Inflammatory macrophage treated with lipopolysaccharide for 1 hour (primary cell): ENCODE results near the gene EMID1.

ENCODE experiments used
- DNase-seq, 2 donors: peaks; one replicate each; pipeline ENCODE4 v3.0.0-alpha.2; 2020 to 2022

Gene EMID1

DNA sequence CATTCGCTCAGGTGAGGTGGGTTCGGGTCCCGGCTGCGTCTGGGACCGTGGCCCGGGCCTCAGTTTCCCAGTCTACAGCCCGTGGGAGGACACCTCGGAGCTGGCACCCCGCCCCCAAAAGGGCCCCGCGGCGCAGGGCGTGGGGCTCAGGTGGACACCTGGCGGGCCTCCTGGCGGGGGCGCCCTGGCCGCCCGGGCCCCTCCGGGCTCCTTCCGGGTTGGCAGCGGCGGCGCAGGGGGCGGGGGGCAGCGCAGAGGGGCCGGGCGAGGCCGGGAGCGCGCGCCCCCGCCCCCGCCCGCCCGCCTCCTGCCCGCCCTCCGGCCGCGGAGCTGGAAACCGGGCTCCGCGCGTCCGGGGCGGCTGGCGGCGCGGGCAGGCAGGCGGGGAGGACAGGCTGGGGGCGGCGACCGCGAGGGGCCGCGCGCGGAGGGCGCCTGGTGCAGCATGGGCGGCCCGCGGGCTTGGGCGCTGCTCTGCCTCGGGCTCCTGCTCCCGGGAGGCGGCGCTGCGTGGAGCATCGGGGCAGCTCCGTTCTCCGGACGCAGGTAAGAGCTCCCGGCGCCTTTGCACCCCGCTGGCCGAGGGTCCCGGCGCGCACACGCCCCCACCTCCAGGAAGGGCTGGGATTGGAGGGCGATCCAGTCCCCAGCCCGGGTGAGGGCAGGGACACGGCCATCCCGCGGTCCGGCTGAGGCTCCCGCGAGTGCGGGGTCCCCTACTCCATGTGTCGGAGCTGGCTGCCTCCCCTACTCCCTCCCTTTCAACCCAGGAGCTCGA is at the start of gene EMID1:
EMID1 (plus strand) TSS at position 303 of the 778 bp plus-strand sequence; CDS start at position 446, 143 bp downstream.
- DNase-seq = no peak

DNA sequence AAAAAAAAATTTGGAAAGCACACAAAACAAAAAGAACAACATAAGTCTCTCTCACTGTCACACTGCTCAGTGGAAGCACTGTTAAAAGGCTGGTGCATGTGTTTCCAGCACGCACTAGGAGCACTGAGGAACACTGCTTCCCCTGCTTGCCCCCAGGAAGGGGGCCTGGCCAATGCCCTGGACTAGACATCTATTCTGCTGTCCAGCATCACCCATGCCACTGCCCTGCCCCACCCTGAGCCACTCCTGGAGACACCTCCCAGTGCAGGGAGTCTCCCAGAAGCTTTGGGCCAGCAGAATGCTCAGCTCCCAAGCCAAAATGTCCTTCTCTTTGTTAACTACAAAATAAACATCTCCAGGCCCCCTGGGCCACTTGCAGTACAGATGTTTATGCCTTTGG is 49.7 kb upstream of the EMID1 start:
- DNase-seq = no peak

DNA sequence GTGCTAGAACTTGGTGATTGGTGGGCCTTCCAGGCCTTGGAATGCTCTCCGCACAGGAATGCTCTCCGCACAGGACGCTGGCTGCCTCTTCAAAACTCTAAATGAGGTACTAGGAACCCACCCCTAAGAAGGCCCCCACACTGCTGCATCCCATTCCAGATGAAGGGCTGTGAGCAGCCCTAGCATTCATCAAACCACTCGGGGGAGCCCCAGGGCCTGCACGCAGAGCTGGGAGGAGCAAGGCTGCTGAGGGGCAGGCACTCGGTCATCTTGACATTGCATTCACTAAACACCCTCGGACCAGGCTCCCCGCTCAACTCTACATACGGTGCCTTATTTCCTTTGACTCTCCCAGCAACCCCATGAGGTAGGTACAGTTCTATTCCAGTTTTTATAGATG is 49.2 kb upstream of the EMID1 start:
- no peak for DNase-seq

DNA sequence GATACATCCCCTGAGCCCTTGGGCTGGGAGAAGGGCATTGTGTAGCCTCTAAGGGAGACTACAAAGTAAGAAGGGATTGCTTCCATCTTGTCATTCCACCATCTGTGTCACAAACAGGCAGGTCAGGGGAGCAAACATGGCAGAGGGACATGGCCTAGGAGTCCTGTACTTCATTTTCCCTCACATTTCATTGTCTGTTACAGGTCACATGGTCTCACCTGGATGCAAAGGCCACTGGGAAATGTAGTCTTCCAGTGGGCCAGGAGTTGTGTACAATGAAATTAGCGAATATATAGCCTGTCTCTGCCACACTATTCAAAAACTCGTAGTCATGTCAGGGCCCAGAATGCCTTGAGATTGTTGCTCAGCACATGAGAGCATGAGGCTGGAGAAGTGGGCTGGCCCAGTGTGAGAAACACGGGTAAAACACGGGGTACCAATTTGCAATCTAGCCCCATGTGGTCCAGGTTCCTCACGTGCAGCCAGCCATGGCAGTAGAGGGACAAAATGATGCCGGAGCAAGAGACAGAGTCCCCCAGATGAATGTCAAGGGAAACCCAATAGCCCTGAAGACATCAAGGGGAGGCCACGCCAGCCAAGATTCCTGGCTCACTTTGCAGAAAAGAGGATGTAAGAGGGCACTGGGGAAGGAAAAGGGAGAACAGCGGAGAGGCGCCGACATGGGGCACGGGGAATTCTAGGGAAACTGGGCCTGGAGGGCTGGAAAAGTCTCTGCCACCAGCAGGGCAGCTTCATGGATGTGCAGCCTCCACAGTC is 47.7 kb upstream of the EMID1 start:
- DNase-seq = no peak

DNA sequence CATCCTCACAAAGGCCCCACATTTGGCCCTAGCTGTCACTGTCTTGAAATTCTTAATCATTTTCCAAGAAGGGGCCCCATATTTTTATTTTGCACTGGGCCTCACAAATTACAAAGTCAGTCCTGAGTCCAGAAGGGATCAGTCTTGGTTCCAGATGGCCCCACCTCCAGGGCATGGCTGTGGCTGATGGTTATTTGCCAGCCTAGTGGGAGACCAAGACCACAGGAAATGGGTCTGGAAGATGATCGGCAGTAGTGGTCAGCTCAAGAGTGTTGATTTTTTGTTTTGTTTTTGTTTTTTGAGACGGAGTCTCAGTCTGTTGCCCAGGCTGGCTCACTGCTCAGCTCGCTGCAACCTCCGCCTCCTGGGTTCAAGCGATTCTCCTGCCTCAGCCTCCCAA is 47.1 kb upstream of the EMID1 start:
- DNase-seq = no peak

DNA sequence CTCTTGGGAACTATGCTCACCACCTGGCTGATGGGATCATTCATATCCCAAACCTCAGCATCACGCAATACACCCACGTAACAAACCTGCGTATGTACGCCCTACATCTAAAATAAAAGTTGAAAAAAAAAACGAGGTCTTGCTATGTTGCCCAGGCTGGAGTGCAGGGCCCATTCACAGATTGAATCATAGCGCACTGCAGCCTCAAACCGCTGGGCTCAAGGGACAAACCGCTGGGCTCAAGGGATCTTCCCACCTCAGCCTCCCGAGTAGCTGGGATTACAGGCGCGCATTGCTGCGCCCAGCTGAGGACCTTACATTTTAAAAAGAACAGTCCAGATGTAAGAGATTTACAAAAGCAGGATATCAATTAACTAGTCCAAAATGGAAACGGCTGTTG is 41.9 kb upstream of the EMID1 start:
- DNase-seq = no peak

DNA sequence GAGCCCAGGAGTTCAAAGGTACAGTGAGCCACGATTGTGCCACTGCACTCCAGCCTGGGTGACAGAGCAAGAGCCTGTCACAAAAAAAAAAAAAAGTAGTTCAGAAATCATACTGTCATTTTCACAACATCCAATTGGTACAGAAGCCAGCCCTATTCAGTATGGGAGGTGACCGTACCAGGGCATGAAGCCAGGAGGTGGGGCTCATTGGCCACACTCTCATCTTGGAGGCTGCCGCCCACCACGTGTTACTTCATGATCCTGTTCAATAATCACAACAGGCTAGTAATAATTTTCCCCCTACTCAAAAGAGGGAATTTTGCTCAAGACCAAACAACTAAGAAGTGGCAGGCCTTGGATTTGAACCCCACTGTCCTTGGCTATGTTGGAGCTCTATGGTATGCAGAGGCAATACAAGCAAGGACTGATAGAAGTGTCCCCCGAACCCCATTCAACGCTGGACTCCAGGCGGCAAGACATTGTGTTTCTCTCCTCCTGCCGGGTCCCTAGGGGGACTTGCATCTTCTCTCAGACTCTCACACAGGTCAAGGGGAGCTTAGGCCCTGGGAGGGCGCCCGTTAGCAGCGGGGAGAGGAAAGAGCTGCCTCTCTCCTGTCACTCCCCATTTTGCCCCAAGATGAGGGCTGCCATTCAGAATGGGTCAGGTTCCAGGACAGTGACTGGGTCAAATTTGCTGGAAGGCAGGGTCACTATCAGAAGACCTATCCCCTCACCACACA is 40.2 kb upstream of the EMID1 start:
- no peak for DNase-seq

DNA sequence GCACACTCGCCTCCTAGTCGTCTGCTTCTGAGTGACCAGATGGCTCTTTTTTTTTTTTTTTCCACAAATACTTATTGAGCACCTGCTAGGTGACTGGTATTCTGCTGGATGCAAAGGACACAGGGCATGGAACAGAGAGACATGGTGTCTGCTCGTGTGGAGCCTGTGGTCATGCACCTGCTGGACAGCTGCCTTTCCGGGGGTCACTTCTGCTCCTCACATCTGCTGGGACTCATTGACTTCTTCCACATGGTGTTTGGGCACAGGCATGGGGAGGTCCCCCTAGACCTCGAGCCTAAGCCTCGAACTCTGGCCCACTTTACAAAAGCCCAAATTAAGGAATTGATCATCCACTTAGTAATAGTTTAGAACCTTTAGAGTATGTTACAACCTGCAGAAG is 39.5 kb upstream of the EMID1 start:
- DNase-seq = no peak

DNA sequence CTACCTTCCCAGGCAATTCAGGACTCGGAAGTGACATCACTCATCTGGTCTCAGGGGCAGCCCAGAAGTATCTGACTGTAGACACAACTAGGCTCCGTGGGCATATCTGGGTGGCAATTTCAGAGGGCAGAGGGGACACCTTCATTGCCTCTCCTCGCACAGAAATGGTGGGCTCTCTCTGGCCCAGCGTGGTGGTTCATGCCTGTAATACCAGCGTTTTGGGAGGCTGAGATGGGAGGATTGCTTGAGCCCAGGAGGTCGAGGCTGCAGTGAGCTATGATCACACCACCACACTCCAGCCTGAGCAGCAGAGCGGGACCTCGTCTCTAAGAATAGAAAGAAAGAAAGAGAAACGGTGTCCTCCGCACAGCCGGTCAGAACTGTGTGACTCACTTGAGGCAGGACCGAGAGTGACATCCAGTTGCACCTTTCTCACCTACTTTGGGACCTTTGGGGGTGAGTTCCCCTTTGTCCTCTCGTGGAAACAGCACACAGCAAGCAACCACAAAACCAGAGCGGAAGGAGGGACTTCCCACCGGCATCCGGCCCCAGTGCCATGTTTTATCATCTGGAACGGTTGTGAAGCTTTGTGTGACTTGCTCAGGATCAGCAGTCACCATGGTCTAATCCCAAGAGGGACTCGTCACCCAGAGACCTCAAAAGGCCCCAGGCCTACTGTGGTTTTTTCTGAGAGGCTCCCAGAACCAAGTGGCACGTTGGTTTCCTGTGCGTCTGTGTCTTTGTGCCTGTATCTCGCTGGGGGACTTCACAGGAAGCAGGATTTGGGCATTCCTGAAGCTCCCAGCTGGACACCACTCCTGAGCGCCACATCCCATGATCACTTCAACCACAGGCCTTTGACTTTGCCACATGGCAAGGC is 38.4 kb upstream of the EMID1 start:
- DNase-seq = peak; percentile 38 to 70

DNA sequence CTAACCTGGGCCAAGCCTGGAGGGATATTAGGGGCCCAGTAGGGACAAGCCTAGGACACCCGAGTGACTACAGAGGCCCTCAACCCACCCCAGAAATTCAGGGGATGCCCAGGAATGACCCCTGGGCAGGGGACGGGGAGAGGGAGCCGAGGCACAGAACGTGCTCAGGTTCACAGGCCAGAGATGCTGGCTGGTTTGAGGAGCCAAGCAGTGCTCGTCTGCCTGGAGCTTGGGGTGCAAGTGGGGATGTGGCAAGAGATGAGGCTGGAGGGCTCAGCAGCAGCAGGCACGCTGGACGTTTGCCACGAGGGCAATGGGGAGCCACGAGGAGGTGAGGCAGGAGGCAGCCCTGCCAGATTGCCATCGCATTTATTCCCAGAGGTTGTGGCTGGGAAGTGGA is 34.0 kb upstream of the EMID1 start:
- no peak for DNase-seq

DNA sequence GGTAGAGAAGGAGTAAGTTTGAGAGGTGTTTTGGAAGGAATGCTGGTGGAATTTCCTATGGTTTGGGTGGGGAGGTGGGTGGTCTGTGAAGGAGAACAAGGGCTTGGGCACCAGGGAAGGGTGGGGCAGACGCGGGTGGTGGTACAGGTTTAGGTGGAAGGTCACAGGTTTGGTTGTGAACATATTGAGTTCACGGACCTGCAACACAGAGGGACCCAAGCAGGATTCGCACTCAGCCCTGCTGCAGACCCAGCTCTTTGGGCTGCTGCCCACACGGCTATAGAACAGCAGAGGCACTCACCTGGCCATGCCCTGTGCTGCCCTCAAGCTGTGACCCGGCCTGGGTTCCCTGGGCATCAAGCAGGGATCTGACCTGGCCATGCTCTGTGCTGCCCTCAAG is 33.5 kb upstream of the EMID1 start:
- DNase-seq = no peak

DNA sequence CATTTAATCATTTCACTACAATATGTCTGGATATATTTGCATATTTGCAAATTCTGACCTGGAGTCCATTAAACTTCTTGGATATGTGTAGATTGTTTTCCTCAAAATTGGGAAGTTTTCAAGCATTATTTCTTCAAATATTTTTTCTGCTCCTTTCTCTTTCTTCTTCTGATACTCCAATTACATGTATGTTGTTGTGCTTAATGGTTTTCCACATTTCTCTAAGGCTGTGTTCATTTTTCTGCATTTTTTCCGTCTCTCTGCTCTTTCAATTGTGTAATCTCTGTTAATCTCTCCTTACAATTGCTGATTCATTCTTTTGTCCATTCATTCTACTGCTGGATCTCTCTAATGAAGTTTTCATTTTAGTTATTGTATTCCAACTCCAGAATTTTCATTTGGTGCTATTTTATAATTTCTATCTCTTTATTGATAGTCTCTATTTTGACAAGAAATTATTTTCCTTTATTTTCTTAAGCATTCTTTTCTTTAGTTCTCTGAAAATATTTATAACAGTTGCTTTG is 30.3 kb upstream of the EMID1 start:
- no peak for DNase-seq

DNA sequence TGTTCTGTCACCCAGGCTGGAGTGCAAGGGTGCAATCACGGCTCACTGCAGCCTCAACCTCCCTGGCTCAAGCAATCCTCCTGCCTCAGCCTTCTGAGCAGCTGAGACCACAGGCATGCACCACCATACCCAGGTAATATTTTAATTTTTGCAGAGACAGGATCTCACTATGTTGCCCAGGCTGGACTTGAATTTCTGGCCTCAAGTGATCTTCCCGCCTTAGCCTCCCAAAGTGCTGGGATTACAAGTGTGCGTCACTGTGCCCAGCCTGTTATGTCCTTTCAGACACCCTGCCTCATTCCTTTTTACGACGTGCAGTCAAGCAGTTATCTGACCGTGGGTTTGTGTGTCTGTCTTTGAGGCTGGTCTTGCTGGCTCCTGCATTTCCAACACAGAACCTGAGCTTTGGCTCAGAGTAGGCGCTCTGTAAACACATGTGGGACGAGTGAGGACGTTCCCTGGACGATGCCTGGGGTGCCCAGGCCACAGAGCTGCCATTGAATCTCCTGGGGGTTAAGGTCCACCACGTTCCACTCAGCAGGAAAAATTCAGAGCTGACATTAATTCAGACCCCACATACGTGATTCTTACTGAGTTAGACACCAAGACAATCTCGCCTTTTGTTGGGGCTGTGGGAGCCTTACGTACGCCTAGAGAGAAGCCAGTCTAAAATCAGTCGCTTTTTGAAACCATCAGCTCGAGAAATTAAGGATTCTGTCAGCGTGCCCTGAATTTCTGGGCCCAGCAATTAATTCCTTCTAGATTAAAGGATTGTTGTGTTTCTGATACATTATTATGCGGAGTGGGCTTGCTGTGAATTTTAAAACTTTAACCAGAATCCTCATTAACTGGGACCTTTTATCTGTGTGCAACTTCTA is 21.5 kb upstream of the EMID1 start:
- DNase-seq = no peak

DNA sequence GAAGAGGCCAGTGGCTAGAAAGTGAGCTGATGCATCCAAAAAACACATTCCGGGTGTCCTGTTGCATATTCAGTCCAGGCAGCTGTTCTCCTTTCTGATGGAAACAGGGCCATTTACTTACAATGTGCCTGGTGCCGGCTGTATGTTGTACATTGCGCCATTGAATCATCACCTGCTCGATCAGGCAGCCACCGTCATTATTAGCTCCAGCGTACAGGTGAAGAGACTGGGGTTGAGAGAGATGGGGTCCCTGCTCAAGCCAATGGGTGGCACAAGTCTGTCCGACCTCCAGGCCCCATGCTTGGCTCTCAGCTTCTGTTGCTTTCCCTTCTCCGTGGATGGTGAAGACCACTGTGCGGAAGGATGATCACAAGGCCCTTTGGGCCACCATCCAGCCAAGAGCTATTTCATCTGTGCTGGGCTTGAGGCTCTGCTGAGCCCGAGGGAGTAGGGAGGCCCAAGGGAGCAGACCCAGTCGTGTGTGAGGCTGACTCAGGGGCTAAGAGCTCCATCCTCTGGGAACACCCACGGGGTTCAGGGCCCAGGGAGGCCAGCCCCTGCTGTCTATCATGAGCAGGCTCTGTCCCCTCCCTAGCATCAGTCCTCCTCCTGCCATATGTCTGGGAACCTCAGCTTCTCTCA is 20.7 kb upstream of the EMID1 start:
- no peak for DNase-seq

DNA sequence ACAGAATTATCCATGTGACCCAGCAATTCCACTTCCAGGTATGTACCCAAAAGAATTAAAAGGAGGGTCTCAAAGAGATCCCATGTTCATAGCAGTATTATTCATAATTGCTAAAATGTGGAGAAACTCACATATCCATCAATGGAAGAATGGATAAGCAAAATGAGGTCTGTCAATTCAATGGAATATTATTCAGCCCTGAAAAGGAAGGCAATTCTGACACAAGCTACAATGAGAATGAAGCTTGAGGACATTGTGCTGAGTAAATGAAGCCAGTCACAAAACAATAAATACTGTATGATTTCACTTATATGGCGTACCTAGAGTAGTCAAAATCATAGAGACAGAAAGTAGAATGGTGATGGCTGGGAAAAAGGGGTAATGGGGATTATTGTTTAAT is 19.4 kb upstream of the EMID1 start:
- DNase-seq = no peak

DNA sequence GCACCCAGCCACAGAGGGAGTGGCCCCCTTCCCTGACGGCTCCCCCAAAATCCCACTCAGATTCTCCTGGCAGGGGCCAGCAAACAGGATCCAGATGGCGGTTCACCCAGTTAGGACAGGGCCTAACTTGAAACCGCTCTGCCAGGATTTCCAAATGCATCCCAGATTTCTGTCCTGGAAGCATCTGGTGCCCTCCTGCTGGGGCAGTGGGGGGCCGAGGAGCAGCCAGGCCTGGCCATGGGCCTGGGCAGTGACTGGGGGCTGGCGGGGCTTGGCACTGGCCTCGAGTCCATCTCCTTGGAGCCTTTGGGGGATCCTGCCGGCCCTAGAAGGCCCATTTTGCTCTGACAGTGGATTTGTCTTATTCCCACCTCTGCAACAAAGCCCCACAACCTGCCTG is 17.9 kb upstream of the EMID1 start:
- no peak for DNase-seq

DNA sequence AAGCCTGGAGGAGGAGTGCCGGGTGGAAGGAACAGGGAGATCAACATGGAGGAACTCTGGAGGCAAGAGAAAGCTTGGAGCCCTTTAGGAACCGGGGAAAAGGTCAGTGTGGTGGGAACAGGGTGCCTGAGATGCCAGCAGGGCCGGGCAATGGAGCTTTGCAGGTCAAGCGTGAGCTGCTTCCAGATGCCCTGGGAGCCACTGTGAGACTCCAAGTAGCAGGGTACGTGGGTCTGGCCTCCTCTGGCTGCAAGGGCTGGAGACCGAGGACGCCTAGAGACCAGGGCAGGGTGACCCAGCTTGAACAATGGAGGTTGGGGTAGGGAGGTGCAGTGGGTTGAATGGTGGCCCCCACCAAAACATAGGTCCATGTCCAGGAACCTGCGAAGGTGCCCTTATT is 15.6 kb upstream of the EMID1 start:
- no peak for DNase-seq

DNA sequence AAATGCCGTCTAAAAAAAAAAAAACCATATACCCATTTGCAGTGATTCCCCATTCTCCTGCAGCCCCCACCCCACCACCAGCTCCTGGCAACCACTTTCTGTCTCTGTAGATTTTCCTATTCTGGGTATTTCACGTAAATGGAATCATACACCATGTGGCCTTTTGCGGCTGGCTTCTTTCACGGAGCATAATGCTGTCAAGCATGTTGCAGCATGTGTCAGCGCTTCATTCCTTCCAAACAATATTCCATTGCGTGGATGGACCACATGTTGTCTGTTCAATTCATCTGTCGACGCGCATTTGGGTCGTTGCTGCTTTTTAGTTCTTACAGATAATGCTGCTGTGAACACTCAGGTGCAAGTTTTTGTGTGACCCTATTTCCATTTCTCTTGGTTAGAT is 14.8 kb upstream of the EMID1 start:
- DNase-seq = no peak

DNA sequence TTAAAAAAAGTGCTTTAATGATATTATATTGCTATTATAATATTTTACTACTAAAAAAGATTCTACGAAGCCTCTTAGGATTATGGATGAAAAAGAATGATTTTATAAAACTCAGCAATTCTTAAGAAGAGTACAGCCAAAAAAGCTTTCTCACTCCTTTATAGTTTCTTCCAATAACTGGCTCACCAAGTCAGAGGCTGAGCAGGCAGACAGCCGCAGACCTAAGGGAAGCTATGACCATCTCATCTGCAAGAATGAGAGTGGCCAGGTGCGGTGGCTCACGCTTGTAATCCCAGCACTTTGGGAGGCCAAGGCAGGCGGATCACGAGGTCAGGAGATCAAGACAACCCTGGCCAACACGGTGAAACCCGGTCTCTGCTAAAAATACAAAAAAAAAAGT is 12.7 kb upstream of the EMID1 start:
- no peak for DNase-seq

DNA sequence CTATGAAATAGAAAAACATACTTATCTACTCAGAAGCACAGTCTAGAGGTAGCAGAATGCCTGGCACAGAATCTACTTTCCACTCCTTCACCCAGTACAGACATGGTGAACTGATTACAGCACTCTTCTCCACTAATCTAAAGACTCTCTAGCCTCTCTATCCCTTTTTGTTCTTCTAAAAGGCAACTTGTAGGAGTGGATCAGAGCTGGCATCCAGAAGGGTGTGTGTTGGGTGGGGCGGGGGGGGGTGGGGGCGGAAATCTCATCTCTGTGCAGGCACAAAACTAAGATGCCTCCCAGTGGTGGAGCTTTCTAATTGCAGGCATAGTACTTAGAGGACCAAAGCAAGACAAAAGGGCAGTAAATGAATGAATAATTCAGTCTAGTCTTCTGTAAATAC is 11.5 kb upstream of the EMID1 start:
- peak in 1 of 2 donors; percentile 6 for DNase-seq
